HG03280 (cell line): ENCODE results near the gene TTC4.

Experiments
- ATAC-seq: cut with Tn5 transposase; IDR thresholded peaks from one replicate; pipeline ENCODE4 v1.9.1; 2021; ENCODE audit warnings: mild to moderate bottlenecking, moderate library complexity; ENCODE audit not compliant: unreplicated experiment

TTC4 gene

DNA sequence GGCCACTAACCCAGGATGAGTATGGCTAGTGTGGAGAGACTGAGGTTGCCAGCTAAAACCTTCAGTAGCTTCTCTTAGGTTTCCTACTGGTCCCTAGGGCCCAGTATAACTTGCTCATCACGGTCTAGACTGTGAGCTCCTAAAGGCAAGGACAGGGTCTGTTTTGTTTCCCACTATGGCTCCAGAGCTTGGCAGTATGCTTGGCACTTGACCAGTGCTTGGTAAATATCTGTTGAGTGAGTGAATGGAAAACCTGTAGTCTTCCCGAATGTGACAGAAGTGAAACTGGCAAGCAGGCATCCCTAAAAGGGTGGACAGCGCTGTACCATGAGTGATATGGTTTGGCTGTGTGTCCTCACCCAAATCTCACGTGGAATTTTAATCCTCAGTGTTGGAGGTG is 61.8 kb downstream of the TTC4 start:
- no peak for ATAC-seq

DNA sequence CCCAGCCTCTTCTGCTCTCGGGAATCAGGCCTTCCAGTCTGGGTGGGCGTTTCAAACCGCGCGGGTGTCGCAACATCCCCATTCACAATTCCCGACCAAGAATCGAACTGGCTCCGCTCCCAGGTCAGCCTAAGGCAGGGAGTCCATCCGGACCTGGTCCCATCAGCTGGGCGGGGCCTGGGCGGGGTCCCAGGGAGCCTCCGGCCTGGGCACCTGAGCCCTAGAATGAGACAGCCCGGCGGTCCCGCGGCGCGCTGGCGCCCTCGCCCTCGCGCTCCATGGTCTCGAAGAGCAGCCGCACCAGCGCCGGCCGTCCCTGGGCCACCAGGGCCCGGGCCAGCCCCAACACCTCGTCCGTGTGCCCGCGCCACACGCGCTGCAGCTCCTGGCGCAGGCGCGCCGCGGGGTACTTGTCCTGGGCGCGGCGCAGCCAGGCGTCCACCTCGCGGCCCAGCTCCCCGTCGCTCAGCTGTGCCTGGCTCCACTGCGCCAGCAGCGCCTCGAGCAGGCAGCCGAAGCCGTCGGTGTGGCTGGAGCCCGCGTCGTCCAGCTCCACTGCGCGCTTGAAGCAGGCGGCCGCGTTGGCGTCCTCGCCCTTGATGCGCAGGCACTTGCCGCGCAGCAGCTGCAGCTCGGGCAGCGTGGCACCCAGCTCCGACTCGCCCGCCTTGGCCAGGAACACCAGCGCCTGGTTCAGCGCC is 65.5 kb downstream of the TTC4 start:
- no peak for ATAC-seq

GRCh38 chr1:54782156-54782555 is 66.5 kb downstream of the TTC4 start:
- no peak for ATAC-seq

DNA sequence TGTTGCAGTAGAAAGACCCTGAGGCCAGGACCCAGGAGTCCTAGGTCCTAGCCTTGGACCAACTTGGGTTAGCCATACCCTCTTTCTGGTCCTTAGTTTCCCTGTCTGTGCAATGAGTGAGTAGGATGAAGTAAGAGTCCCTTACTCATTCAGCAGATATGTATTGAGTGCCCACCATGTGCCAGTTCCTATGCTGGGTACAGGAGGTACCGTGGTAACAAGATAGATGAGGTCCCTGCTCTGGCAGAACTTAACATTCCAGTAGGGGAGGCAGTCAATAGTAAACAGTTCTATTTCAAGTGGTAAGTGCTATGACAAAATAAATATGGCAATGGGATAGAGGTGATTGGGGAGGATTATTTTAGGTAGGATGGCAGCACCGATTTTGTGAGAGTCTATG is 66.9 kb downstream of the TTC4 start:
- no peak for ATAC-seq

- ATAC-seq, result no peak
Measured at GRCh38 chr1:54784066-54784465, 68.4 kb downstream of the TTC4 start.

- ATAC-seq, result no peak
Measured at GRCh38 chr1:54786778-54787177, 71.1 kb downstream of the TTC4 start.

DNA sequence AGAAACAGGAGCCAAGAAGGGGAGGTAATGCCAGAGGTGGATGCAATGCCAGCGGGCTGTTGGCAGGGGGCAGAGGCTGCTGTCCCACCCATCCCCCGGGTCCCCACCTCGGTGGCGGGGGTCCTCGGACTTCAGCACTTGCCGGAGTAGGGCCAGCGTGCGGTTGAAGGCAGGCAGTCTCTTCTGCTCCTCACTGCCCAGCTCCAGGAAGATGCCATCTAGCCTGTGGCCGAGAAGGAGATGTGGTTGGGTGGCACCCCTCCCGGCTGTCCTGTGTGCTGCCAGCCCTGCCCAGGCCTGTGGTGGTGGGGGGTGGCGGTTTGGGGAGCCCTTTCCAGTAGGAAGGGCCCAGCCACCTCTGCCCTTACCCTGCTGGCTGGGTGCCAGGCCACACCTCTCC is 71.9 kb downstream of the TTC4 start:
- ATAC-seq, result no peak

GRCh38 chr1:54788459-54788858 is 72.8 kb downstream of the TTC4 start:
- no peak for ATAC-seq

GRCh38 chr1:54791880-54792522 is 76.3 kb downstream of the TTC4 start:
- ATAC-seq, result no peak
